Kidney epithelial cell (primary cell): ENCODE data around the gene ARL14. TPM values are rescaled to one million over a fixed set of nuclear protein-coding genes. Genes with fewer than 3 reads are reported as not detected.

Experiments
- DNase-seq: peaks from one replicate; pipeline ENCODE4 v3.0.0-alpha.2; 2010; ENCODE audit warnings: low read depth
- H3K27me3 ChIP-seq: 2 replicates; pipeline ENCODE4 v1.6.0; 2011; ENCODE audit warnings: low read length; ENCODE audit not compliant: control insufficient read depth, insufficient read depth
- H3K36me3 ChIP-seq: 2 replicates; pipeline ENCODE4 v1.5.1; 2011; ENCODE audit warnings: low read length; ENCODE audit not compliant: control insufficient read depth, insufficient read depth
- H3K4me3 ChIP-seq: 2 replicates; pipeline ENCODE4 v1.5.1; 2011; ENCODE audit warnings: low read depth, mild to moderate bottlenecking, control low read depth, low read length
- CTCF ChIP-seq: IDR thresholded peaks from 2 replicates; pipeline ENCODE4 v1.5.1; 2011; ENCODE audit warnings: mild to moderate bottlenecking, moderate library complexity, low read length, control low read depth, inconsistent platforms; ENCODE audit not compliant: insufficient read depth, poor library complexity, severe bottlenecking
- total RNA-seq: library from RNA; depleted of rRNA; stranded (reverse); fragments of >200 nt; gene quantifications from 2 replicates; pipeline ENCODE4 v1.2.3, GENCODE V29; 2015

The ARL14 gene
- 0.08 and 0.21 TPM in 2 replicates for total RNA-seq

GRCh38 chr3:160676547-160677303, at the start of gene ARL14:
Gene ARL14, plus strand, starts transcription at chr3:160677160. Its CDS starts 187 bp downstream, at chr3:160677347.
- no peak for TF ChIP-seq CTCF
- no peaks in the 10 kb centered on the region for H3K36me3 ChIP-seq
- no peak within 1 kb of the TSS for H3K4me3 ChIP-seq
- peak; percentile 75 for DNase-seq
- H3K27me3 ChIP-seq = no peaks in the 10 kb centered on the region

- no peaks in the 10 kb centered on the region for H3K27me3 ChIP-seq
- no peak overlapping the region for H3K4me3 ChIP-seq
- no peak for TF ChIP-seq CTCF
- DNase-seq = no peak
- no peaks in the 10 kb centered on the region for H3K36me3 ChIP-seq
Observed at GRCh38 chr3:160629491-160629890, 47.5 kb upstream of the ARL14 start.

- DNase-seq = no peak
- Histone ChIP-seq H3K36me3 (no peaks in the 10 kb centered on the region), H3K4me3 (no peak overlapping the region), H3K27me3 (no peaks in the 10 kb centered on the region)
- no peak for TF ChIP-seq CTCF
Observed at GRCh38 chr3:160633361-160634083, 43.4 kb upstream of the ARL14 start.

- no peak overlapping the region for H3K4me3 ChIP-seq
- no peak for DNase-seq
- H3K27me3 ChIP-seq = no peaks in the 10 kb centered on the region
- no peaks in the 10 kb centered on the region for H3K36me3 ChIP-seq
- no peak for TF ChIP-seq CTCF
Observed at GRCh38 chr3:160635213-160635612, 41.7 kb upstream of the ARL14 start.

GRCh38 chr3:160637086-160637485, 39.9 kb upstream of the ARL14 start:
- no peaks in the 10 kb centered on the region for H3K36me3 ChIP-seq
- no peak for DNase-seq
- H3K4me3 ChIP-seq = no peak overlapping the region
- TF ChIP-seq CTCF = no peak
- H3K27me3 ChIP-seq = no peaks in the 10 kb centered on the region
